Measurements from ENCODE around the gene MYD88. TPM values are rescaled to one million over a fixed set of nuclear protein-coding genes. Genes with fewer than 3 reads are reported as not detected.

Gene MYD88
- total and polyA plus RNA-seq, 2 experiments from 2014 or later = 6.7 to 32.1 TPM

GRCh38 chr3:38095669-38096483 lies 42.6 kb upstream of the MYD88 start:
- no peaks in the 10 kb centered on the region for H3K4me1 ChIP-seq (ENCODE audit: insufficient read depth)
- H3K9ac ChIP-seq = no peak overlapping the region
- H3K4me2 ChIP-seq (ENCODE audit: unreplicated experiment) = no peak overlapping the region
- no peaks in the 10 kb centered on the region for H3K9me3 ChIP-seq (ENCODE audit: low read depth)
- in situ Hi-C loops (cut with MboI) = no loop called here
- peaks cover 22% of the 10 kb centered on the region for H3K27me3 ChIP-seq (replicated peaks; ENCODE audit: insufficient read depth)
- no peaks in the 10 kb centered on the region for H3K9me2 ChIP-seq (ENCODE audit: insufficient read depth)
- H3F3A ChIP-seq (ENCODE audit: insufficient read depth) = no peaks in the 10 kb centered on the region
- H4K20me1 ChIP-seq (ENCODE audit: insufficient read depth) = no peaks in the 10 kb centered on the region
- H3K36me3 ChIP-seq (ENCODE audit: low read depth) = no peaks in the 10 kb centered on the region
- no peak overlapping the region for H2AFZ ChIP-seq
- no peak for DNase-seq
- H3K4me3 ChIP-seq = no peak overlapping the region
- no peak overlapping the region for H3K27ac ChIP-seq
- TF ChIP-seq EZH2 (IDR thresholded peaks at IDR 0.05; ENCODE audit: insufficient read depth, poor library complexity, severe bottlenecking) (no peak), EZH2phosphoT487 (IDR thresholded peaks at IDR 0.05; ENCODE audit: insufficient read depth, low read depth) (no peak)
- WGBS, 2 experiments (ENCODE audit: low coverage in 1 of 2, low lambda C conversion rate in 2 of 2, missing lambda C conversion rate in 2 of 2) = 42 to 52% methylated on average over 6 of the region's 6 CpGs
- H3K79me2 ChIP-seq (ENCODE audit: insufficient read depth) = no peaks in the 10 kb centered on the region

GRCh38 chr3:38097446-38098375 lies 40.8 kb upstream of the MYD88 start:
- no peaks in the 10 kb centered on the region for H3K9me3 ChIP-seq (ENCODE audit: low read depth)
- no peak for TF ChIP-seq EZH2 (IDR thresholded peaks at IDR 0.05; ENCODE audit: insufficient read depth, poor library complexity, severe bottlenecking)
- TF ChIP-seq EZH2phosphoT487 (IDR thresholded peaks at IDR 0.05; ENCODE audit: insufficient read depth, low read depth) = no peak
- no peaks in the 10 kb centered on the region for H3K9me2 ChIP-seq (ENCODE audit: insufficient read depth)
- H3K36me3 ChIP-seq (ENCODE audit: low read depth) = no peaks in the 10 kb centered on the region
- H2AFZ ChIP-seq = no peak overlapping the region
- H3K27me3 ChIP-seq (replicated peaks; ENCODE audit: insufficient read depth) = peaks cover 24% of the 10 kb centered on the region
- no peak overlapping the region for H3K27ac ChIP-seq
- DNase-seq = no peak
- no peaks in the 10 kb centered on the region for H4K20me1 ChIP-seq (ENCODE audit: insufficient read depth)
- 54 to 57% methylated on average over 19 of the region's 19 CpGs for WGBS, 2 experiments (ENCODE audit: low coverage in 1 of 2, low lambda C conversion rate in 2 of 2, missing lambda C conversion rate in 2 of 2)
- no peak overlapping the region for H3K4me3 ChIP-seq
- in situ Hi-C loops (cut with MboI) = no loop called here
- no peaks in the 10 kb centered on the region for H3F3A ChIP-seq (ENCODE audit: insufficient read depth)
- H3K4me2 ChIP-seq (ENCODE audit: unreplicated experiment) = no peak overlapping the region
- no peak overlapping the region for H3K9ac ChIP-seq
- no peaks in the 10 kb centered on the region for H3K4me1 ChIP-seq (ENCODE audit: insufficient read depth)
- no peaks in the 10 kb centered on the region for H3K79me2 ChIP-seq (ENCODE audit: insufficient read depth)

GRCh38 chr3:38098376-38098723 lies 40.1 kb upstream of the MYD88 start:
- H3K9me2 ChIP-seq (ENCODE audit: insufficient read depth) = no peaks in the 10 kb centered on the region
- H2AFZ ChIP-seq = no peak overlapping the region
- no peak for TF ChIP-seq EZH2phosphoT487 (IDR thresholded peaks at IDR 0.05; ENCODE audit: insufficient read depth, low read depth)
- no peaks in the 10 kb centered on the region for H4K20me1 ChIP-seq (ENCODE audit: insufficient read depth)
- H3K36me3 ChIP-seq (ENCODE audit: low read depth) = no peaks in the 10 kb centered on the region
- H3K9ac ChIP-seq = no peak overlapping the region
- no peaks in the 10 kb centered on the region for H3K9me3 ChIP-seq (ENCODE audit: low read depth)
- H3K27ac ChIP-seq = no peak overlapping the region
- DNase-seq = no peak
- in situ Hi-C loops (cut with MboI) = no loop called here
- no peak overlapping the region for H3K4me3 ChIP-seq
- peaks cover 24% of the 10 kb centered on the region for H3K27me3 ChIP-seq (replicated peaks; ENCODE audit: insufficient read depth)
- H3K4me1 ChIP-seq (ENCODE audit: insufficient read depth) = no peaks in the 10 kb centered on the region
- H3K79me2 ChIP-seq (ENCODE audit: insufficient read depth) = no peaks in the 10 kb centered on the region
- no peaks in the 10 kb centered on the region for H3F3A ChIP-seq (ENCODE audit: insufficient read depth)
- H3K4me2 ChIP-seq (ENCODE audit: unreplicated experiment) = no peak overlapping the region
- 75 to 76% methylated on average over 9 of the region's 9 CpGs for WGBS, 2 experiments (ENCODE audit: low coverage in 1 of 2, low lambda C conversion rate in 2 of 2, missing lambda C conversion rate in 2 of 2)

GRCh38 chr3:38099518-38099917 lies 38.9 kb upstream of the MYD88 start:
- Histone ChIP-seq H3K36me3 (ENCODE audit: low read depth) (no peaks in the 10 kb centered on the region), H3K27ac (no peak overlapping the region), H3K27me3 (replicated peaks; ENCODE audit: insufficient read depth) (peaks cover 24% of the 10 kb centered on the region), H3K4me3 (no peak overlapping the region), H2AFZ (no peak overlapping the region), H4K20me1 (ENCODE audit: insufficient read depth) (no peaks in the 10 kb centered on the region), H3K79me2 (ENCODE audit: insufficient read depth) (no peaks in the 10 kb centered on the region), H3K9ac (no peak overlapping the region), H3K9me3 (ENCODE audit: low read depth) (no peaks in the 10 kb centered on the region), H3F3A (ENCODE audit: insufficient read depth) (no peaks in the 10 kb centered on the region), H3K4me1 (ENCODE audit: insufficient read depth) (no peaks in the 10 kb centered on the region), H3K4me2 (ENCODE audit: unreplicated experiment) (no peak overlapping the region), H3K9me2 (ENCODE audit: insufficient read depth) (no peaks in the 10 kb centered on the region)
- no peak for TF ChIP-seq EZH2phosphoT487 (IDR thresholded peaks at IDR 0.05; ENCODE audit: insufficient read depth, low read depth)
- no peak for TF ChIP-seq EZH2 (IDR thresholded peaks at IDR 0.05; ENCODE audit: insufficient read depth, poor library complexity, severe bottlenecking)
- 16 to 28% methylated on average over 3 to 5 of the region's 5 CpGs for WGBS, 2 experiments (ENCODE audit: low coverage in 1 of 2, low lambda C conversion rate in 2 of 2, missing lambda C conversion rate in 2 of 2)
- in situ Hi-C loops (cut with MboI) = no loop called here
- no peak for DNase-seq
